Measurements from ENCODE around the gene UNCX. TPM values are rescaled to one million over a fixed set of nuclear protein-coding genes. Genes with fewer than 3 reads are reported as not detected.

Gene UNCX
- total and polyA plus RNA-seq, 2 of the 4 experiments (the other 2 are of a cell fraction): not detected

- Histone ChIP-seq H3K9me3 (ENCODE audit: control insufficient read depth, insufficient read depth, low read length) (peaks cover 36% of the 10 kb centered on the region), H2AFZ (replicated peaks; ENCODE audit: low read length, poor library complexity) (no peak overlapping the region), H4K5ac (ENCODE audit: low read depth, low read length) (no peak overlapping the region), H3K23ac (ENCODE audit: low read depth, low read length) (no peak overlapping the region), H2AK9ac (replicated peaks; ENCODE audit: low read depth, low read length, poor library complexity) (no peak overlapping the region), H3K56ac (ENCODE audit: extremely low read depth, insufficient read depth, low read length) (no peak overlapping the region), H2AK5ac (ENCODE audit: low read depth, low read length) (no peak overlapping the region), H3K4me2 (ENCODE audit: low read depth, low read length) (no peak overlapping the region), H2BK15ac (ENCODE audit: low read depth, low read length) (no peak overlapping the region), H3K27me3 (ENCODE audit: control insufficient read depth, insufficient read depth, low read length) (peaks cover 92% of the 10 kb centered on the region), H3K36me3 (ENCODE audit: control insufficient read depth, insufficient read depth, low read length) (no peaks in the 10 kb centered on the region), H2BK120ac (ENCODE audit: low read depth, low read length) (no peak overlapping the region), H3K4ac (ENCODE audit: low read depth, low read length) (no peak overlapping the region), H3K4me3 (ENCODE audit: insufficient read depth, low read depth, low read length) (no peak overlapping the region), H2BK5ac (ENCODE audit: low read depth, low read length, poor library complexity, severe bottlenecking) (no peak overlapping the region), H3K18ac (ENCODE audit: low read depth, low read length) (no peak overlapping the region), H4K91ac (ENCODE audit: insufficient read depth, low read depth, low read length) (no peak overlapping the region), H3K27ac (ENCODE audit: insufficient read depth, low read length) (no peak overlapping the region), H3K9me1 (ENCODE audit: insufficient read depth, low read length) (no peaks in the 10 kb centered on the region), H4K8ac (ENCODE audit: low read depth in 2 of 2, low read length in 2 of 2) (no peak overlapping the region), H3K4me1 (ENCODE audit: control insufficient read depth, insufficient read depth, low read length) (no peaks in the 10 kb centered on the region), H3K9ac (ENCODE audit: low read depth, low read length) (no peak overlapping the region), H3K14ac (replicated peaks; ENCODE audit: low read depth, low read length) (no peak overlapping the region), H4K20me1 (ENCODE audit: insufficient read depth, low read length) (0 out of 2 replicates have a peak, but pooled peaks cover 11% of the 10 kb centered on the region), H3K79me1 (ENCODE audit: low read depth in 1 of 2, low read length in 2 of 2) (no peaks in the 10 kb centered on the region), H2BK20ac (ENCODE audit: low read depth, low read length) (no peak overlapping the region)
- CTCF ChIA-PET: no interaction called here
- POLR2A ChIA-PET (ENCODE audit: unreplicated experiment): no interaction called here
- in situ Hi-C loops (cut with MboI; ENCODE audit: low sequenced_read_pairs): no loop called here
- dilution Hi-C loops (cut with HindIII; ENCODE audit: low sequenced_read_pairs, unreplicated experiment): no loop called here
- DNase-seq (no peak), ATAC-seq (ENCODE audit: low read depth) (no peak)
- TF ChIP-seq FOS (IDR thresholded peaks at IDR 0.05; ENCODE audit: low read depth, low read length) (no peak), RAD21 (IDR thresholded peaks at IDR 0.05; ENCODE audit: low read length) (no peak), MAZ (IDR thresholded peaks at IDR 0.05; ENCODE audit: borderline replicate concordance, low read depth, low read length) (no peak), RFX5 (IDR thresholded peaks at IDR 0.05; ENCODE audit: low read depth, low read length) (no peak), CTCF (conservative IDR thresholded peaks at IDR 0.05; ENCODE audit: low read depth, low read length) (no peak), NFE2L2 (IDR thresholded peaks at IDR 0.05; ENCODE audit: low read depth, low read length) (no peak), CEBPB (IDR thresholded peaks at IDR 0.05; ENCODE audit: low read depth, low read length) (no peak)
- WGBS, 2 experiments (ENCODE audit: extremely low coverage in 2 of 2, insufficient read length in 1 of 2): no CpG with 5 or more reads among the region's 21 CpGs
- intact Hi-C loops (cut with micrococcal nuclease): no loop called here
- no TSS peak for BruUV-seq (replicated peaks)
Measured at GRCh38 chr7:1238450-1238882, 5.8 kb downstream of the UNCX start.

All from IMR-90 (cell line).